ENCODE measurements around the gene RASIP1.

RASIP1 gene

GRCh38 chr19:48755084-48755641, 14.8 kb upstream of the RASIP1 start, which contains the start of gene FGF21:
Gene FGF21 (plus strand): TSS chr19:48755524. CDS start chr19:48756237, 713 bp downstream.
- DNase-seq (ENCODE audit: low spot score): no peak

GRCh38 chr19:48752496-48753365, 12.3 kb upstream of the RASIP1 start, which contains the start of gene FUT1:
Gene FUT1 (minus strand): TSS chr19:48752641. CDS start chr19:48751281, 1,360 bp downstream.
- peak; percentile 63 for DNase-seq (ENCODE audit: low spot score)

GRCh38 chr19:48751845-48752495, 11.6 kb upstream of the RASIP1 start:
- no peak for DNase-seq (ENCODE audit: low spot score)

GRCh38 chr19:48750771-48751504, 10.5 kb upstream of the RASIP1 start:
- no peak for DNase-seq (ENCODE audit: low spot score)

GRCh38 chr19:48750351-48750750, 9.9 kb upstream of the RASIP1 start:
- no peak for DNase-seq (ENCODE audit: low spot score)

- no peak for DNase-seq (ENCODE audit: low spot score)
Observed at GRCh38 chr19:48749571-48750198, 9.3 kb upstream of the RASIP1 start.

- DNase-seq (ENCODE audit: low spot score): peak; percentile 80
Observed at GRCh38 chr19:48746738-48747575, 6.5 kb upstream of the RASIP1 start, which contains the start of gene IZUMO1. Gene IZUMO1 (minus strand): TSS chr19:48746909. CDS start chr19:48745859, 1,050 bp downstream.

- no peak for DNase-seq (ENCODE audit: low spot score)
Observed at GRCh38 chr19:48746110-48746509, 5.7 kb upstream of the RASIP1 start.

- peak; percentile 65 for DNase-seq (ENCODE audit: low spot score)
Observed at GRCh38 chr19:48745208-48745995, 5.0 kb upstream of the RASIP1 start.

- no peak for DNase-seq (ENCODE audit: low spot score)
Observed at GRCh38 chr19:48742096-48742495, 1.7 kb upstream of the RASIP1 start.

GRCh38 chr19:48741129-48741999, 954 bp upstream of the RASIP1 start:
- peak; percentile 48 for DNase-seq (ENCODE audit: low spot score)

- no peak for DNase-seq (ENCODE audit: low spot score)
Observed at GRCh38 chr19:48739404-48740163, 826 bp downstream of the RASIP1 start.

- peak; percentile 84 for DNase-seq (ENCODE audit: low spot score)
Observed at GRCh38 chr19:48738557-48739403, 1.6 kb downstream of the RASIP1 start.

- no peak for DNase-seq (ENCODE audit: low spot score)
Observed at GRCh38 chr19:48737360-48737998, 2.9 kb downstream of the RASIP1 start.

- no peak for DNase-seq (ENCODE audit: low spot score)
Observed at GRCh38 chr19:48735031-48735615, 5.3 kb downstream of the RASIP1 start.

GRCh38 chr19:48734625-48735024, 5.8 kb downstream of the RASIP1 start:
- no peak for DNase-seq (ENCODE audit: low spot score)

Data from kidney capillary endothelial cell (primary cell).